ENCODE results near the gene FCHSD2.

DNA sequence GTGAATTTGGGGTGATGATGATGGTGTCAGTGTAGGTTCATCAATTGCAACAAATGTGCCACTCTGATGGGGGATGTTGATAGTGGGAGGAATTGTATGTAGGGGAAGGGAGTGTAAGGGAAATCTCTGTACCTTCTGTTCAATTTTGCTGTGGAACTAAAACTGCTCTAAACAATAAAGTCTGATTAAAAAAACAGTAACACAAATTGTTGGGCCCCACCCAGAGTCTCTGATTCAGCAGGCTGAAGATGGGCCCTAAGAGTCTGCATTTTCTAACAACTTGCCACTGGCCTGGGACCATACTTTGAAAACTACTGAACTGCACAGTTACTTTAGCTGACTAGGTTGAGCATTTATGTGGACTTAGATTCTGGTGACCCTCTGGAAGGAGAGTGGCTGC, 214.7 kb downstream of the FCHSD2 start:
- TF ChIP-seq, protein P1, sequence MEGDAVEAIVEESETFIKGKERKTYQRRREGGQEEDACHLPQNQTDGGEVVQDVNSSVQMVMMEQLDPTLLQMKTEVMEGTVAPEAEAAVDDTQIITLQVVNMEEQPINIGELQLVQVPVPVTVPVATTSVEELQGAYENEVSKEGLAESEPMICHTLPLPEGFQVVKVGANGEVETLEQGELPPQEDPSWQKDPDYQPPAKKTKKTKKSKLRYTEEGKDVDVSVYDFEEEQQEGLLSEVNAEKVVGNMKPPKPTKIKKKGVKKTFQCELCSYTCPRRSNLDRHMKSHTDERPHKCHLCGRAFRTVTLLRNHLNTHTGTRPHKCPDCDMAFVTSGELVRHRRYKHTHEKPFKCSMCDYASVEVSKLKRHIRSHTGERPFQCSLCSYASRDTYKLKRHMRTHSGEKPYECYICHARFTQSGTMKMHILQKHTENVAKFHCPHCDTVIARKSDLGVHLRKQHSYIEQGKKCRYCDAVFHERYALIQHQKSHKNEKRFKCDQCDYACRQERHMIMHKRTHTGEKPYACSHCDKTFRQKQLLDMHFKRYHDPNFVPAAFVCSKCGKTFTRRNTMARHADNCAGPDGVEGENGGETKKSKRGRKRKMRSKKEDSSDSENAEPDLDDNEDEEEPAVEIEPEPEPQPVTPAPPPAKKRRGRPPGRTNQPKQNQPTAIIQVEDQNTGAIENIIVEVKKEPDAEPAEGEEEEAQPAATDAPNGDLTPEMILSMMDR (IDR thresholded peaks at IDR 0.05) = no peak
- TF ChIP-seq POLR2A (IDR thresholded peaks at IDR 0.05) = no peak
